Adrenal gland (tissue), 12 donors: ENCODE data around the gene TMEM125. TPM values are rescaled to one million over a fixed set of nuclear protein-coding genes. Genes with fewer than 3 reads are reported as not detected.

Experiments used
- DNase-seq, 7 donors: peaks; one replicate each; pipeline ENCODE4 v3.0.0-alpha.2; 2019 to 2020
- H3K27ac ChIP-seq, 5 donors: fragments of 200-600 bp; sonication (generic) in 4 of 5; 1 replicate in 3 of 5; 2 replicates in 2 of 5; pipeline versions ENCODE4 v1.5.1 to v1.8.0; 2016 to 2020; ENCODE audit warnings: mild to moderate bottlenecking in 1 of 5
- H3K27me3 ChIP-seq: fragments of 200-600 bp; 2 replicates; pipeline ENCODE4 v1.8.0; 2021
- H3K36me3 ChIP-seq, 2 donors: fragments of 200-600 bp; replicated peaks in 1 of 2; 1 replicate in 1 of 2; 2 replicates in 1 of 2; pipeline versions ENCODE4 v1.5.1 to v1.8.0; 2018 to 2022
- H3K4me1 ChIP-seq, 2 donors: fragments of 200-600 bp; replicated peaks in 1 of 2; 1 replicate in 1 of 2; 2 replicates in 1 of 2; pipeline versions ENCODE4 v1.5.1 to v1.8.0; 2018 to 2021
- H3K4me3 ChIP-seq, 4 donors: fragments of 200-600 bp; sonication (generic) in 3 of 4; one replicate each; pipeline ENCODE4 v1.5.1; 2016 to 2018
- H3K9me3 ChIP-seq, 3 donors: fragments of 200-600 bp; sonication (generic) in 1 of 3; replicated peaks in 1 of 3; 1 replicate in 2 of 3; 2 replicates in 1 of 3; pipeline versions ENCODE4 v1.5.1 to v1.8.0; 2016 to 2021
- CTCF ChIP-seq, 6 experiments: fragments of 450-650 bp in 4 of 6; fragments of 200-600 bp in 2 of 6; sonication (generic) in 1 of 6; IDR thresholded peaks; 1 replicate in 5 of 6; 2 replicates in 1 of 6; pipeline versions ENCODE4 v1.5.1 to v1.8.0; 2016 to 2021; ENCODE audit warnings: antibody characterized with exemption in 6 of 6, mild to moderate bottlenecking in 2 of 6, moderate library complexity in 1 of 6
- POLR2A ChIP-seq, 2 donors: fragments of 450-650 bp; IDR thresholded peaks; one replicate each; pipeline ENCODE4 v1.6.1; 2017; ENCODE audit warnings: antibody characterized with exemption in 2 of 2, mild to moderate bottlenecking in 2 of 2, moderate library complexity in 1 of 2
- WGBS, 4 donors: extraction: QIAGEN DNeasy Blood & Tissue Kit in 2 of 4; methylation state at CpG; one replicate each; pipeline versions ENCODE4 v1.1.5 to v1.1.7; 2013 to 2017; 5-methylcytosine and 5-hydroxymethylcytosine counted together
- intact Hi-C, 2 donors: fragments of 100-400 bp; cut with DNase I; formaldehyde crosslinking; loops; one replicate each; pipeline versions ENCODE4 v1.14.1 to v1.15.0; 2022 to 2023
- polyA plus RNA-seq, 3 donors: library from polyadenylated mRNA; stranded (reverse); fragments of 200-250 nt in 2 of 3; fragments of 350-450 nt in 1 of 3; fragmentation: Illumina TruSeq in 1 of 3; extraction: RNeasy Lipid Tissue Mini Kit (QIAGEN cat#74804) in 1 of 3; gene quantifications; one replicate each; pipeline ENCODE4 v1.2.3, GENCODE V29; 2013 to 2014
- total RNA-seq, 9 donors: library from RNA; depleted of rRNA in 4 of 9; stranded (reverse); fragments of >200 nt in 4 of 9; fragments of 120-200 nt in 1 of 9; fragmentation: NEBNext Ultra II Directional in 1 of 9; extraction: Animal tissue kit (Norgen Biotek cat#: 25700) in 1 of 9; gene quantifications; one replicate each; pipeline versions ENCODE4 v1.1.0 to v1.2.4, GENCODE V29; 2013 to 2023
- donor health status: healthy with polysubstance abuse.
- donor health status: Bipolar disorder and iron deficiency.
- donor health status: DM: yes; HTN: yes; CAD: no.
- donor health status: DM: no; HTN: no; CAD: no.
- donor health status: DM: no; HTN: no; CAD: no.
- donor health status: DM: yes; HTN: yes; CAD: no.

Gene TMEM125
- total and polyA plus RNA-seq, 12 donors: 0.14 to 2.1 (median 1.0) TPM; not detected in 2

- 79 to 80% (median 79%) methylated on average over 9 of the region's 9 CpGs for WGBS, 4 donors
- Histone ChIP-seq H3K4me1 (no peaks in the 10 kb centered on the region), H3K27me3 (no peaks in the 10 kb centered on the region), H3K27ac (no peak overlapping the region), H3K9me3 (no peaks in the 10 kb centered on the region), H3K36me3 (no peaks in the 10 kb centered on the region), H3K4me3 (no peak overlapping the region)
- TF ChIP-seq POLR2A (IDR thresholded peaks at IDR 0.05): no peak
- TF ChIP-seq CTCF (IDR thresholded peaks at IDR 0.05): no peak
- intact Hi-C loops: no loop called here
- DNase-seq: no peak
These were observed 46.9 kb upstream of the TMEM125 start for GRCh38 chr1:43222879-43223278.

DNA sequence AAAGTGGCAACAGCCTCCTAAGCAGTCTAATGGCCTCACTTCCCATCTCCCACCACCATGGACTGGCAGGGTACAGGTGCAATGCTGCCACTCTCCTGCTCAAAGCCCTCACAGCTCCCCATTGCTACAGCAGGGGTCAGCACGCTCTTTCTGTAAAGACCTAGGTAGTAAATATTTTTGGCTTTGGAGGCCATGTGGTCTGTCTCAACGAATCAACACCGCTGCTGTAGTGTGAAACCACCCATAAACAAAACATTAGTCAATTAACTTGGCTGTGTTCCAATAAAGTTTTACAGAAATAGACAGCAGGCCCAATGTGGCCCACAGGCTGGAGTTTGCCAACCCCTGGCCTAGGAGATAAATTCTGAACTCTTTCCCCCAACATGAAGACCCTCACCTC is 44.6 kb upstream of the TMEM125 start:
- WGBS, 4 donors: 54 to 82% (median 59%) methylated on average over 3 of the region's 3 CpGs
- H3K27me3 ChIP-seq: no peaks in the 10 kb centered on the region
- H3K4me1 ChIP-seq: no peaks in the 10 kb centered on the region
- no peak overlapping the region for H3K27ac ChIP-seq
- H3K4me3 ChIP-seq: no peak overlapping the region
- DNase-seq: no peak
- H3K9me3 ChIP-seq: no peaks in the 10 kb centered on the region
- intact Hi-C loops: loop anchor here (5.0 kb wide), 1 partner anchor 192 kb away; no protein-coding TSS in a partner anchor
- no peaks in the 10 kb centered on the region for H3K36me3 ChIP-seq
- TF ChIP-seq POLR2A (IDR thresholded peaks at IDR 0.05): no peak
- no peak for TF ChIP-seq CTCF (IDR thresholded peaks at IDR 0.05)

GRCh38 chr1:43227143-43227764 is 42.5 kb upstream of the TMEM125 start:
- Histone ChIP-seq H3K4me3 (no peak overlapping the region), H3K4me1 (peaks cover 0 to 5% of the 10 kb centered on the region in 2 donors), H3K27ac (no peak overlapping the region), H3K9me3 (no peaks in the 10 kb centered on the region), H3K36me3 (no peaks in the 10 kb centered on the region), H3K27me3 (no peaks in the 10 kb centered on the region)
- 15 to 47% (median 18%) methylated on average over 3 to 10 of the region's 10 CpGs for WGBS, 4 donors
- TF ChIP-seq CTCF (IDR thresholded peaks at IDR 0.05) (peak; percentile 86 to 95 (median 90)), POLR2A (IDR thresholded peaks at IDR 0.05) (no peak)
- intact Hi-C loops: loop anchor here (5.0 kb wide), 1 partner anchor 190 kb away; no protein-coding TSS in a partner anchor
- DNase-seq: peak; percentile 72 to 92 (median 81)

DNA sequence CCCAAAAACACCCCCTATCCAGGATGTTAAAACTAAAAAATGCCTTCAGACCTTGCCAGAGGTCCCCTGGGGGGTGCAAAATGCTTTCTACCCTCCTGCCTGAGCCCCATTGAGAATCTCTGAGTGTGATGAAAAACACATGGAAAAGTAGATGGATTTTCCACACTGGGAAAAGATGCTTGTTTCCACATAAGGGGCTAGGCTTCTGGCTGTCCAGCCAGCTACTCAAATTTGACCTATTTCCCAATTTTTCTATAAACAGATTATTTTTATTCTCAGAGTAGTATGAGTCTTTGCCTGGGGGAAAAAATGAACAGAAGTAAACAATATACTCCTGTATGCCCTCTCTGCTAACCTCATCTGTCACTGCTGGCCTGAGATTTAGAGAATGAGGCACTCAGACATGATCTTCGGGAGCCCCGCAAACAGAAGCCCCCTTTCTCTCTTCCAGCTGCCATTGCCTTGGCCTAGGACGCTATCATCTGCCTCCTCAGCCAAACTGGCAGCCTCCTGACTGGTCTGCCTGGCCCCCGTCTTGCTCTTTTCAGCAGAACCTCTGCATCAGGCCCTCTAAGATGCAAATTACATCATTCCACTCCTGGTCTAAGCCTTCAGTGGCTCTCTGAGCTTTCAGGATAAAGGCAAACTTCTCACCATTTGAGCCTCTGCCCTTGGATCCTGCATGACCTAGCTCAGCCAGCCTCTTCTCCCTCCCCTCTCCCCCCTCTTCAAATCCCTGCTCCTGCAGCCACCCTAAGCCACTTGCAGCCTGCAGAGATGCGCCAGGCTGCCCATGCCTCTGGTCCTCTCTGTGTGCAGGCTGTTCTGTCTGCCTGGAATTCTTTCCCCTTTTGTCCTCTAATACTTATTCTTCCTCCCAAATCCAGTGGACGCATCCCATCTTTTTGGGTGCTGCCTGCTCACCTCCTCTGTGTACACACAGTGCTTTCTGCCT is 39.7 kb upstream of the TMEM125 start:
- H3K4me3 ChIP-seq: no peak overlapping the region

More for the DNA sequence above, 39.7 kb upstream of the TMEM125 start:
- Histone ChIP-seq H3K27ac (no peak overlapping the region), H3K27me3 (no peaks in the 10 kb centered on the region), H3K4me1 (peaks cover 0 to 12% of the 10 kb centered on the region in 2 donors), H3K9me3 (no peaks in the 10 kb centered on the region), H3K36me3 (no peaks in the 10 kb centered on the region)
- no peak for TF ChIP-seq CTCF (IDR thresholded peaks at IDR 0.05)
- no peak for TF ChIP-seq POLR2A (IDR thresholded peaks at IDR 0.05)
- WGBS, 4 donors: 72 to 89% (median 86%) methylated on average over 6 of the region's 6 CpGs
- no peak for DNase-seq
- intact Hi-C loops: loop anchor here (5.0 kb wide), 1 partner anchor 187 kb away; no protein-coding TSS in a partner anchor
